ENCODE results near the gene PTPRD. TPM values are rescaled to one million over a fixed set of nuclear protein-coding genes. Genes with fewer than 3 reads are reported as not detected.

The PTPRD gene
- total RNA-seq, 2 donors from 2014 or later = 12.1 to 13.4 TPM

GRCh38 chr9:10008101-10008799, 604.6 kb downstream of the PTPRD start:
- intact Hi-C loops (cut with DNase I) = no loop called here
- ATAC-seq = no peak
- DNase-seq = no peak

GRCh38 chr9:10007356-10007755, 605.4 kb downstream of the PTPRD start:
- intact Hi-C loops (cut with DNase I) = no loop called here
- ATAC-seq = no peak
- DNase-seq = no peak

GRCh38 chr9:10005206-10005605, 607.6 kb downstream of the PTPRD start:
- intact Hi-C loops (cut with DNase I) = no loop called here
- DNase-seq (no peak), ATAC-seq (no peak)

GRCh38 chr9:10003047-10003446, 609.8 kb downstream of the PTPRD start:
- DNase-seq (no peak), ATAC-seq (no peak)
- intact Hi-C loops (cut with DNase I) = no loop called here

GRCh38 chr9:10000669-10001068, 612.1 kb downstream of the PTPRD start:
- intact Hi-C loops (cut with DNase I) = no loop called here
- no peak for DNase-seq
- no peak for ATAC-seq

GRCh38 chr9:9998491-9999287, 614.1 kb downstream of the PTPRD start:
- DNase-seq (no peak), ATAC-seq (peak in 1 of 2 donors; percentile 39)
- intact Hi-C loops (cut with DNase I) = no loop called here

- no peak for ATAC-seq
- no peak for DNase-seq
- intact Hi-C loops (cut with DNase I) = no loop called here
Observed at GRCh38 chr9:9997585-9997984, 615.2 kb downstream of the PTPRD start.

GRCh38 chr9:9996259-9996658, 616.5 kb downstream of the PTPRD start:
- DNase-seq = no peak
- intact Hi-C loops (cut with DNase I) = no loop called here
- no peak for ATAC-seq

- no peak for DNase-seq
- intact Hi-C loops (cut with DNase I) = no loop called here
- ATAC-seq = no peak
Observed at GRCh38 chr9:9992936-9993335, 619.9 kb downstream of the PTPRD start.

GRCh38 chr9:9973062-9973461, 639.7 kb downstream of the PTPRD start:
- intact Hi-C loops (cut with DNase I) = no loop called here
- no peak for ATAC-seq
- no peak for DNase-seq

GRCh38 chr9:9970514-9970913, 642.3 kb downstream of the PTPRD start:
- intact Hi-C loops (cut with DNase I) = no loop called here

GRCh38 chr9:9963841-9964240, 649.0 kb downstream of the PTPRD start:
- DNase-seq (no peak), ATAC-seq (no peak)
- intact Hi-C loops (cut with DNase I) = no loop called here

More at GRCh38 chr9:9970514-9970913, 642.3 kb downstream of the PTPRD start:
- no peak for DNase-seq
- ATAC-seq = no peak

GRCh38 chr9:9961934-9962333, 650.9 kb downstream of the PTPRD start:
- ATAC-seq (no peak), DNase-seq (no peak)
- intact Hi-C loops (cut with DNase I) = no loop called here

- ATAC-seq (no peak), DNase-seq (no peak)
- intact Hi-C loops (cut with DNase I) = no loop called here
Observed at GRCh38 chr9:9961487-9961886, 651.3 kb downstream of the PTPRD start.

- ATAC-seq (no peak), DNase-seq (no peak)
- intact Hi-C loops (cut with DNase I) = no loop called here
Observed at GRCh38 chr9:9951556-9952160, 661.1 kb downstream of the PTPRD start.

GRCh38 chr9:9950813-9951212, 662.0 kb downstream of the PTPRD start:
- no peak for ATAC-seq
- intact Hi-C loops (cut with DNase I) = no loop called here
- DNase-seq = no peak

GRCh38 chr9:9949978-9950377, 662.8 kb downstream of the PTPRD start:
- no peak for DNase-seq
- ATAC-seq = no peak
- intact Hi-C loops (cut with DNase I) = loop anchor here in 1 of 2 donors (10.0 kb wide), 1 partner anchor 345 kb away; no protein-coding TSS in a partner anchor

GRCh38 chr9:9949368-9949767, 663.4 kb downstream of the PTPRD start:
- DNase-seq (no peak), ATAC-seq (no peak)
- intact Hi-C loops (cut with DNase I) = loop anchor here in 1 of 2 donors (10.0 kb wide), 1 partner anchor 345 kb away; no protein-coding TSS in a partner anchor

GRCh38 chr9:9945966-9946365, 666.8 kb downstream of the PTPRD start:
- ATAC-seq (no peak), DNase-seq (no peak)
- intact Hi-C loops (cut with DNase I) = loop anchor here in 1 of 2 donors (10.0 kb wide), 1 partner anchor 341 kb away; no protein-coding TSS in a partner anchor
